ENCODE data around the gene IFIT3.
"Not testable (repeated sequence)": the region's sequence is repeated elsewhere in the genome, so short reads cannot be mapped to it uniquely, and the experiment has no call there.

Gene IFIT3

GRCh38 chr10:89327803-89328441 lies at the start of gene IFIT3:
IFIT3 (plus strand) TSS chr10:89327997; CDS start chr10:89328074, 77 bp downstream.
- DNase-seq: peak; percentile 17 to 55

GRCh38 chr10:89278034-89278535 lies 49.7 kb upstream of the IFIT3 start:
- DNase-seq: no peak

- DNase-seq: no peak
Measured at GRCh38 chr10:89278900-89279392, 48.9 kb upstream of the IFIT3 start.

DNA sequence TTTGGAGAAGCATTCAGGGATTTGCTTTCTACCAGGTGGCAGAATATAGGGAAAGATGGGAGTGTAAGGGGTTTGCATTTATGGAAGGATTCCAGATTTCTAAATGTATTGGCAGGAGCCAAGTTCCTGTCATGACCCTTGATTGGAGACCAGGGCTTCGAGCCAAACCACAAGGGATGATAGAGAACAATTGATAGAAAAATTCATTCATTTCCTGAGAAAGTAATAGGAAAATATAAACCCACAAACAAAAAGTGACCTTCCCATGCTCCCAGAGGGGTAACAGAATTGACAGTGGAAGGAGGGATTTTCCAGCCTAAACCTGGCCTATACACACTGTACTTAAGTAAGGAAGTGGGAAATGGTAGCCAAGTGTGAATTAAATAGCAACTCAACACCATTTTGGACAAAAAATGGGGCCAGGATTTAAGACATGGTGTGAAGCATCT lies 48.4 kb upstream of the IFIT3 start:
- DNase-seq: no peak

DNA sequence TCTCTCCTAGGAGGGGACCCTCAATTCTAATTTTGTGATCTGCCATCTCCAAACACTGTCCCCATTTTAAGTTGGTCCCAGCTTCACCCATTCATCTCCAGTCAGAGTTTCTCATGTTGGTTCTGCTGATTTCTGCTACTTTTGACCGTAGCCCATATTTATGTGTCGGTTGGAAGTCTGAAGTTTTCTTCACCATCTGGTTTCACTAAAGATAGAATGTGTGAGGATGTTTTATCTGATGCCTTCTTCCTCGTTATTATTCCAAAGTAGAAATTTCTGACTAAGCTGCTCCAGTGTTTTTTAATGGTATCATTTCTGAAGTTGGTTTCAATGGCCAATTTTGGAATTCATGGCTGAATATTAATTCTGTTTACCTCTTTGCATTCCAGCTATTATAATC lies 47.3 kb upstream of the IFIT3 start:
- DNase-seq: no peak

- no peak for DNase-seq
Measured at GRCh38 chr10:89281606-89282395, 46.0 kb upstream of the IFIT3 start.

DNA sequence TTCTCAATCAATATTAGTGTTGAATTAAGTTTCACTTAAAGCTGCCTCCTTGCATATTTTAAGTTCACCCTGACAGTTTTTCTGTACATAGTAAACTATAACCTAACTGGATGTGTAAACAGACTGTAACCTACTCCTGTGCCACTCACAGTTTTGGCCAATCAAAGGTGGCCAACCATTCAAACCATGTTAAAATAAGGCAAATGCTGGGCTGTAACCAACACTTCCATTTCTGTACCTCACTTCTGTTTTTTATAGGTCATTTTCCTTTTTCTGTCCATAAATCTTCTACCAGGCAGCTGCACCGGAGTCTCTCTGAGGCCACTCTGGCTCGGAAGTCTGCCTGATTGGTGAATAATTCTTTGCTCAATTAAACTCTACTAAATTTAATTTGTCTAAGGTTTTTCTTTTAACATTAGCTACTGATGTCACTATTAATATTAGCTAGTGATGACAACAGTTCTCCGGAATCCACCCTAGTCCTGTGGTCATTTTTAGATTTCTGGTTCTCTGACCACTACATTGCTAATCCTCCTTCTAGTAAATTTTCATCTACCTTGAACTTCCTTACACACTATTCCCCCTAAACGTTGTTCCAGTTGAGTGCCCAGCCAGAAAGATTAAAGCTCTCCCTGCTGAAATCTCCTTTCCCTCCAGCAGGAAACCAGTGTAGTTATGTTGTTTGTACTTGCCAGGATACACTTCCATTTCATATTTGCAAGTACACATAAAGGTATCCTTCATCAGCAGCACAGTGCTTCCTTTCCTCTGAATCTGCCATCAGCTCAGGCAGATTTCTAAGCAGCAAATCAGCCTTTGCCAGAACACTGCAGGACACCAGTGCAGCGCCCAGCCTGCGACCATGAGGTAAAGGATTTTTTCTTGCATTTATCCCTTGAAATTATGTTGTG lies 44.5 kb upstream of the IFIT3 start:
- DNase-seq: peak; percentile 20 to 36

GRCh38 chr10:89283936-89284475 lies 43.8 kb upstream of the IFIT3 start:
- peak; percentile 42 to 66 for DNase-seq

DNA sequence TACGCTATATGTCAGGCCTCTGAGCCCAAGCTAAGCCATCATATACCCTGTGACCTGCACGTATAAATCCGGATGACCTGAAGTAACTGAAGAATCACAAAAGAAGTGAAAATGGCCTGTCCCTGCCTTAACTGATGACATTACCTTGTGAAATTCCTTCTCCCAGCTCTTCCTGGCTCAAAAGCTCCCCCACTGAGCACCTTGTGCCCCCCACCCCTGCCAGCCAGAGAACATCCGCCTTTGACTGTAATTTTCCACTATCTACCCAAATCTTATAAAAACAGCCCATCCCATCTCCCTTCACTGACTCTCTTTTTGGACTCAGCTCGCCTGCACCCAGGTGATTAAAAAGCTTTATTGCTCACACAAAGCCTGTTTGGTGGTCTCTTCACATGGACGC lies 43.1 kb upstream of the IFIT3 start:
- DNase-seq: not testable (repeated sequence)

DNA sequence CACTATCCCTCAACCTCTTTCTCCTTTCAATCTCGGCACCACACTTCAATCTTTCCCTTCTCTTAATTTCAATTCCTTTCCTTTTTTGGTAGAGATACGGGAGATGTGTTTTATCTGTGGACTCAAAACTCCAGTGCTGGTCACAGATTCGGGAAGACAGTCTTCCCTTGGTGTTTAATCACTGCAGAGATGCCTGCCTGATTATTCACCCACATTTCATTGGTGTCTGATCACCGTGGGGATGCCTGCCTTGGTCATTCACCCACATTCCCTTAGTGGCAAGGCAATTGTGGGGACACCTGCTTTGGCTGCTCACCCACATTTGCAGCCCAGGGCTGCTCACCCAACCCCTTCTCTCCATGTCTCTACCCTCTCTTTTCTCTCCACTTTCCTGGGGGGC lies 42.5 kb upstream of the IFIT3 start:
- DNase-seq: not testable (repeated sequence)

- DNase-seq: no peak
Measured at GRCh38 chr10:89294721-89295239, 33.0 kb upstream of the IFIT3 start.

GRCh38 chr10:89295597-89295996 lies 32.2 kb upstream of the IFIT3 start:
- DNase-seq: no peak

DNA sequence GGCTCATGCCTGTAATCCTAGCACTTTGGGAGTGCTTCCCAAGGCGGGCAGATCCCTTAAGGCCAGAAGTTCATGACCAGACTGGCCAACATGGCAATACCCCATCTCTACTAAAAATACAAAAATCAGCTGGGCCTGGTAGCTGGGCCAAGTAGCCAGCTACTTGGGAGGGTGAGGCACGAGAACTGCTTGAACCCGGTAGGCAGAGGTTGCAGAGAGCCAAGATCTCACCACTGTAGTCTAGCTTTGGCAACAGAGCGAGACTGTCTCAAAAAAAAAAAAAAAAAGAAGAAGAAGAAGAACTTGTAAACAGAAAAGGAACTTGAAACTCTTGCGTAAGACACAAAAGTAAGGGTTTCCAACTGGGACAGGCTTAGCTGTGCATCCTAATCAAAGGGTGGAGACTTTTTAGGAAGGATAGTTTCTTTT lies 31.6 kb upstream of the IFIT3 start:
- no peak for DNase-seq

- DNase-seq: no peak
Measured at GRCh38 chr10:89297356-89297755, 30.4 kb upstream of the IFIT3 start.

- DNase-seq: no peak
Measured at GRCh38 chr10:89297791-89298190, 30.0 kb upstream of the IFIT3 start.

DNA sequence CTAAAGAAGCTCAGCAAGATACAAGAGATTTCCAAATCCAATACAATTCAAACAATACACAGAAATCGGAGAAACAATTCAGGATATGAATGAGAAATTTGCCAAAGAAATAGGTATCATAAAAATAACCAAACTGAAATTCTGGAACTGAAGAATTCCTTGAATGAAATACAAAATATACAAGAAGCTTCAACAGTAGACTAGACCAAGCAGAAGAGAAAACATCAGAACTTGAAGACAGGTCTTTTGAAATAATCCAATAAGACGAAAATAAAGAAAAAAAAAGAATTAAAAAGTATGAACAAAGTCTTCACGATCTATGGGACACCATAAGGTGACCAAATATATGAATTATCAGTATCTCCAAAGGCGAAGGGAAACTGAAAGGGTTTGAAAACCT lies 28.8 kb upstream of the IFIT3 start:
- no peak for DNase-seq

DNA sequence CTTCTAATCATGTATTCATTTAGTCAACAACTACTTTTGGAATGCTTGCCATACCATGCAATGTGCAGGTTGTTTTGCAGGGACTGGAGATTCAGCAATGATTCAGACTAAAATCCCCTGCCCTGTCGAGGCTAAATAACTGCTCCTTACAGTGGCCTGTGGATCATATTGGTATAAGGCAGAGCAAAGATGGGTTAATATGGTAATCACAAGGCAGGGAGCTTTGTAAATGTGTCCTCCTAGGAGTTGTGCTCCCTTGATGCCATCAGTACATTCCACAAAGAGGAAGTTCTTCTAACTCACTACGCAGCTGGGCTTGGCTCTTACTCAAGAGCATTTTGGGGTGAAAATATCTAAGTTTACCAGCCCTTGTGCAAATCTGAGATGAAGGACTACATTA lies 26.6 kb upstream of the IFIT3 start:
- peak in 1 of 2 experiments; percentile 3 for DNase-seq

DNA sequence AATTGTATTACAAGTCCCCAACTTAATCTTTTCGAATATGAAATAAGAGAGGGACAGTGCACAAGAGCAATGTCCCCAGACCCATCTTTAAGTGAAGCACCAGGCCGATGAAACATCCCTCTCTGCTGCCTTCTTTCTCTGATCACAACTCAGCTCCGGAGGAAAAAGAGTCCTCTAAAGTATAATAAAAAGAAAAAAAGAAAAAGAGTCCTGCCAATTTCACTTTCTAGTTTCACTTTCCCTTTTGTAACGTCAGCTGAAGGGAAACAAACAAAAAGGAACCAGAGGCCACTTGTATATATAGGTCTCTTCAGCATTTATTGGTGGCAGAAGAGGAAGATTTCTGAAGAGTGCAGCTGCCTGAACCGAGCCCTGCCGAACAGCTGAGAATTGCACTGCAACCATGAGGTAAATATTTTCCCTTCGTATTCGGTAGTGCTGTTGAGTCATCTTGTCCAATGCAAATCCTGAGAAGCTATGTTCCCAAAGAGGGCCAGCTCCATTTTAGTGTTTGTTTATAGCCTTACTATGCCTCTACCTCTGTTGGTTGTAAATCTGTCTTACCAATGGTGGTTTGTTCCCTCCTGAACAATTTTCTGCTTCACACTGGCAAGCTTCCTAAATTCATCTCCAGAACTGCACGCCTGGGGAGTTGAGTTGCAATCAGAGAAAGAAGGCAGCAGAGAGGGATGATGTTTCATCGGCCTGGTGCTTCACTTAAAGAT lies 25.9 kb upstream of the IFIT3 start, which contains the start of gene IFIT2:
IFIT2 (plus strand) TSS at position 326 of the 725 bp plus-strand sequence; CDS start at position 404, 78 bp downstream.
- DNase-seq: peak; percentile 4 to 30

GRCh38 chr10:89302625-89303024 lies 25.2 kb upstream of the IFIT3 start:
- no peak for DNase-seq

DNA sequence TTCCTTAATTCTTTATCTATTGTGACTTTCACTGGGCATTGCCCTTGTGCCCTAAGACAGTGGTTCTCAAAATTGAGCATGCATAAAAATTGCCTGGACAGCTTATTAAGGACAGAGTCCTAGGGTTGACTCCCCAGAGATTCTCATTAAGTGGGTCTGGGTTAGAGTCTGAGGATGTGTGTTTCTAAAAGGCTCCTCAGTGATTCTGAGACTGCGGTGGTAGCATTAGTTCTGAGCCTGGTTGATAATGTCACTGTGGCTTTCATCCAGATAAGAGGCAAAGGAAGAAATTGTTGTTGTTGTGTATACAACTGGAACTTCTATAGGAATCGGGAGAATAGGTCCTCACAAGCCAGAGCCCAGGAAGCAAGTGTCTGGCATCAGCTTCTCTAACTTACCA lies 24.6 kb upstream of the IFIT3 start:
- no peak for DNase-seq

DNA sequence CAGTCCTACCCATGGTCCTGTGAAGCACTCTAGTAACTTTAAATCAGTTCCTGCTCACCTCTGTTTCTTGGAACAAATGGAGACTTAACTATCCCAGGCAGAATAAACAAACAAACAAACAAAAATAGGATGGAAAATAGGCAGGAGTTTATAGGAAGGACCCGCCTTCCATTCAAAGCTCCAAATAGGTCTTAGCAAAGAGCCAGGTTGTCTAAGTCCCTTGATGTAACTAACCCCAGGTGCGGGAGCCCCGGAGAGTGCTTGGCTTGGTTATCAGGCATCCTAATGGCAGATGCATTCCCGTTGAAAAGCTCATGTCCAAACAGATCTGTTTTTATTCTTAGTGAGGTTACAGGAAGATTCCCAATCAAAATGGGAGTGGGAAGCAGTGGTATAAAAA lies 23.8 kb upstream of the IFIT3 start:
- DNase-seq: no peak
